Fibroblast of villous mesenchyme (primary cell): ENCODE data around the gene EMD. TPM values are rescaled to one million over a fixed set of nuclear protein-coding genes. Genes with fewer than 3 reads are reported as not detected.

Source experiments
- DNase-seq: peaks from one replicate; pipeline ENCODE4 v3.0.0-alpha.2; 2010; ENCODE audit warnings: low read depth
- H3K4me3 ChIP-seq: 2 replicates; pipeline ENCODE4 v1.5.1; 2011; ENCODE audit warnings: low read depth, mild to moderate bottlenecking, low read length
- CTCF ChIP-seq: IDR thresholded peaks from 2 replicates; pipeline ENCODE4 v1.5.1; 2012; ENCODE audit warnings: low read depth, mild to moderate bottlenecking, low read length; ENCODE audit not compliant: insufficient read depth
- total RNA-seq: library from RNA; depleted of rRNA; stranded (reverse); fragments of >200 nt; gene quantifications from 2 replicates; pipeline ENCODE4 v1.2.3, GENCODE V29; 2012

EMD gene
- total RNA-seq, 1 donor = 34.5 TPM

- no peak overlapping the region for H3K4me3 ChIP-seq
- DNase-seq = no peak
- no peak for TF ChIP-seq CTCF
Measured at GRCh38 chrX:154352012-154352401, 27.1 kb upstream of the EMD start.

- no peak overlapping the region for H3K4me3 ChIP-seq
- no peak for DNase-seq
- TF ChIP-seq CTCF = no peak
Measured at GRCh38 chrX:154352466-154352865, 26.6 kb upstream of the EMD start.

- no peak overlapping the region for H3K4me3 ChIP-seq
- no peak for DNase-seq
- no peak for TF ChIP-seq CTCF
Measured at GRCh38 chrX:154353172-154353843, 25.8 kb upstream of the EMD start.

- no peak for TF ChIP-seq CTCF
- H3K4me3 ChIP-seq = no peak overlapping the region
Measured at GRCh38 chrX:154354013-154354412, 25.1 kb upstream of the EMD start.

GRCh38 chrX:154354516-154354915, 24.6 kb upstream of the EMD start:
- DNase-seq = no peak
- no peak for TF ChIP-seq CTCF
- no peak overlapping the region for H3K4me3 ChIP-seq

More at GRCh38 chrX:154354013-154354412, 25.1 kb upstream of the EMD start:
- no peak for DNase-seq

- H3K4me3 ChIP-seq = no peak overlapping the region
- DNase-seq = no peak
Measured at GRCh38 chrX:154355094-154355775, 23.9 kb upstream of the EMD start.

More at GRCh38 chrX:154355094-154355775, 23.9 kb upstream of the EMD start:
- no peak for TF ChIP-seq CTCF
